Posterior cingulate gyrus (tissue), 11 donors: ENCODE results near the gene PDE7B.

Source experiments
- DNase-seq, 10 donors: peaks; one replicate each; pipeline versions ENCODE4 v3.0.0 to v3.0.0-alpha.2; 2020 to 2021; ENCODE audit warnings: mixed read lengths in 3 of 10
- intact Hi-C: fragments of 100-400 bp; cut with DNase I; formaldehyde crosslinking; loops from one replicate; pipeline ENCODE4 v1.15.1; 2023

PDE7B gene

GRCh38 chr6:136016228-136017225 lies 165.0 kb downstream of the PDE7B start:
- intact Hi-C loops, result no loop called here
- no peak for DNase-seq

GRCh38 chr6:136020691-136021090 lies 169.2 kb downstream of the PDE7B start:
- DNase-seq, result no peak
- intact Hi-C loops, result no loop called here

- intact Hi-C loops, result no loop called here
- no peak for DNase-seq
Observed at GRCh38 chr6:136022224-136022874, 170.8 kb downstream of the PDE7B start.

- intact Hi-C loops, result no loop called here
- DNase-seq, result no peak
Observed at GRCh38 chr6:136024711-136025110, 173.2 kb downstream of the PDE7B start.

- DNase-seq, result no peak
Observed at GRCh38 chr6:136025736-136026135, 174.2 kb downstream of the PDE7B start.

GRCh38 chr6:136030131-136030530 lies 178.6 kb downstream of the PDE7B start:
- DNase-seq, result no peak
- intact Hi-C loops, result no loop called here

More at GRCh38 chr6:136025736-136026135, 174.2 kb downstream of the PDE7B start:
- intact Hi-C loops, result no loop called here

- no peak for DNase-seq
- intact Hi-C loops, result no loop called here
Observed at GRCh38 chr6:136031982-136032381, 180.5 kb downstream of the PDE7B start.

GRCh38 chr6:136033416-136033815 lies 181.9 kb downstream of the PDE7B start:
- intact Hi-C loops, result loop anchor here (1.0 kb wide), 1 partner anchor 193 kb away; no protein-coding TSS in a partner anchor
- no peak for DNase-seq

GRCh38 chr6:136034422-136034821 lies 182.9 kb downstream of the PDE7B start:
- DNase-seq, result no peak
- intact Hi-C loops, result no loop called here

GRCh38 chr6:136035378-136036070 lies 184.0 kb downstream of the PDE7B start:
- intact Hi-C loops, result no loop called here
- DNase-seq, result no peak

GRCh38 chr6:136036071-136036380 lies 184.5 kb downstream of the PDE7B start:
- DNase-seq, result no peak
- intact Hi-C loops, result no loop called here

GRCh38 chr6:136036601-136037000 lies 185.1 kb downstream of the PDE7B start:
- no peak for DNase-seq
- intact Hi-C loops, result no loop called here

GRCh38 chr6:136037242-136037875 lies 185.9 kb downstream of the PDE7B start:
- intact Hi-C loops, result no loop called here
- DNase-seq, result peak in 1 of 10 donors; percentile 76

- DNase-seq, result peak in 4 of 10 donors; percentile 19 to 87 (median 45)
- intact Hi-C loops, result no loop called here
Observed at GRCh38 chr6:136037876-136038460, 186.5 kb downstream of the PDE7B start.

- intact Hi-C loops, result no loop called here
- no peak for DNase-seq
Observed at GRCh38 chr6:136038531-136038930, 187.0 kb downstream of the PDE7B start.

- DNase-seq, result peak in 1 of 10 donors; percentile 59
- intact Hi-C loops, result no loop called here
Observed at GRCh38 chr6:136039185-136039584, 187.7 kb downstream of the PDE7B start.

- DNase-seq, result no peak
- intact Hi-C loops, result no loop called here
Observed at GRCh38 chr6:136050475-136050874, 199.0 kb downstream of the PDE7B start.

- intact Hi-C loops, result no loop called here
- DNase-seq, result no peak
Observed at GRCh38 chr6:136051140-136051775, 199.8 kb downstream of the PDE7B start.

GRCh38 chr6:136052031-136052430 lies 200.5 kb downstream of the PDE7B start:
- DNase-seq, result no peak
- intact Hi-C loops, result no loop called here

- DNase-seq, result no peak
- intact Hi-C loops, result no loop called here
Observed at GRCh38 chr6:136058852-136059251, 207.4 kb downstream of the PDE7B start.
